ENCODE data around the gene IL1RAPL2. TPM values are rescaled to one million over a fixed set of nuclear protein-coding genes. Genes with fewer than 3 reads are reported as not detected.

IL1RAPL2 gene
- total and polyA plus RNA-seq, 10 of the 15 experiments (the other 5 are each of a cell fraction or from before 2014, with no cell fraction given) = 0.19 TPM; not detected in 9

- TF ChIP-seq SMC3 (IDR thresholded peaks at IDR 0.05; ENCODE audit: borderline replicate concordance, low read length) (no peak), RFX5 (IDR thresholded peaks at IDR 0.05; ENCODE audit: low read depth, low read length) (no peak)
These were observed 858.7 kb downstream of the IL1RAPL2 start (continued) for GRCh38 chrX:105424729-105425128.

DNA sequence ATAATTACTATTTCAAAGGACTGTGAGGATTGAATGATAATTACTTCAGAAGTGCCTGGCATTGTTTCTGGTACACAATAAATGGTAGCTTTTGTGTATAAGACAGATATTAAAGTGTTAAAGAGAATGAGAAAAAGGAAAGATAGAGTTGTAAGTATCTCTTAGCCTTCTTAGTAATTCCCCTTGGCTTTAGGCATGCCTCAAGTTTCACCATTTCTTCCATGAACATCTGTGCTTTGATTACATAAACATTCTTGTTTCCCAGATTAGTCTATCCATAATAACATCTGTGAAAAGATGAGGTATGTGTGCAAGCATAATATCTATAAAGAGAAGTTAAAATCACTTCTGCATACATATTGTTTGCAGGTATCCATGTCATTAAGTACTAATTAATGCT lies 885.4 kb downstream of the IL1RAPL2 start:
- H3K4me3 ChIP-seq = no peak overlapping the region
- no peaks in the 10 kb centered on the region for H3K79me2 ChIP-seq (ENCODE audit: control insufficient read depth, insufficient read depth, low read length)
- no peak overlapping the region for H3K27ac ChIP-seq (ENCODE audit: control insufficient read depth, insufficient read depth)
- TF ChIP-seq MXI1 (IDR thresholded peaks at IDR 0.05; ENCODE audit: low read depth, low read length) = no peak
- no peak for TF ChIP-seq POLR2AphosphoS2 (IDR thresholded peaks at IDR 0.05; ENCODE audit: low read depth, low read length)
- TF ChIP-seq ZBTB4 (CRISPR knock-in tag; IDR thresholded peaks at IDR 0.05) = no peak
- TF ChIP-seq, protein P1, sequence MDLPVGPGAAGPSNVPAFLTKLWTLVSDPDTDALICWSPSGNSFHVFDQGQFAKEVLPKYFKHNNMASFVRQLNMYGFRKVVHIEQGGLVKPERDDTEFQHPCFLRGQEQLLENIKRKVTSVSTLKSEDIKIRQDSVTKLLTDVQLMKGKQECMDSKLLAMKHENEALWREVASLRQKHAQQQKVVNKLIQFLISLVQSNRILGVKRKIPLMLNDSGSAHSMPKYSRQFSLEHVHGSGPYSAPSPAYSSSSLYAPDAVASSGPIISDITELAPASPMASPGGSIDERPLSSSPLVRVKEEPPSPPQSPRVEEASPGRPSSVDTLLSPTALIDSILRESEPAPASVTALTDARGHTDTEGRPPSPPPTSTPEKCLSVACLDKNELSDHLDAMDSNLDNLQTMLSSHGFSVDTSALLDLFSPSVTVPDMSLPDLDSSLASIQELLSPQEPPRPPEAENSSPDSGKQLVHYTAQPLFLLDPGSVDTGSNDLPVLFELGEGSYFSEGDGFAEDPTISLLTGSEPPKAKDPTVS (IDR thresholded peaks at IDR 0.05; ENCODE audit: low read depth, low read length) = no peak
- TF ChIP-seq BACH1 (IDR thresholded peaks at IDR 0.05; ENCODE audit: borderline replicate concordance) = no peak
- TF ChIP-seq WRNIP1 (IDR thresholded peaks at IDR 0.05; ENCODE audit: borderline replicate concordance, low read depth, low read length) = no peak
- TF ChIP-seq NRF1 (conservative IDR thresholded peaks at IDR 0.05; ENCODE audit: low read depth, low read length) = no peak
- no peak for TF ChIP-seq KDM1A (IDR thresholded peaks at IDR 0.05; ENCODE audit: borderline replicate concordance)
- TF ChIP-seq POU2F2 (IDR thresholded peaks at IDR 0.05; ENCODE audit: borderline replicate concordance, low read depth, low read length) = no peak
- no peak for TF ChIP-seq ZNF384 (IDR thresholded peaks at IDR 0.05; ENCODE audit: borderline replicate concordance, low read depth, low read length)
- no peak for TF ChIP-seq RB1 (IDR thresholded peaks at IDR 0.05; ENCODE audit: borderline replicate concordance)
- no peak for TF ChIP-seq TAF1 (IDR thresholded peaks at IDR 0.05; ENCODE audit: borderline replicate concordance, low read depth, low read length)
- TF ChIP-seq ZNF207 (IDR thresholded peaks at IDR 0.05; ENCODE audit: borderline replicate concordance) = no peak
- no peak for TF ChIP-seq RAD21 (IDR thresholded peaks at IDR 0.05; ENCODE audit: insufficient read depth, low read depth, low read length)
- H4K20me1 ChIP-seq (ENCODE audit: control insufficient read depth, insufficient read depth) = no peaks in the 10 kb centered on the region
- RAD21 ChIA-PET (ENCODE audit: unreplicated experiment) = no interaction called here
- BruUV-seq (replicated peaks) = no TSS peak
- CTCF ChIA-PET = no interaction called here
- POLR2A ChIA-PET = no interaction called here
- H3K4me1 ChIP-seq (ENCODE audit: control insufficient read depth, insufficient read depth, low read length) = no peaks in the 10 kb centered on the region
- no peak for FAIRE-seq
- no peaks in the 10 kb centered on the region for H3K9me3 ChIP-seq (replicated peaks; ENCODE audit: control insufficient read depth, insufficient read depth, low read length)
- no peak overlapping the region for H3K4me2 ChIP-seq (ENCODE audit: control insufficient read depth, insufficient read depth)
- no peak overlapping the region for H2AFZ ChIP-seq (ENCODE audit: control insufficient read depth, low read depth, low read length)
- no peak overlapping the region for H3K9ac ChIP-seq (ENCODE audit: control insufficient read depth, insufficient read depth, low read length)
- DNase-seq (ENCODE audit: low read depth, low spot score) = no peak
- ATAC-seq = no peak
- intact Hi-C loops (cut with micrococcal nuclease; ENCODE audit: unreplicated experiment) = no loop called here
- SMC1A ChIA-PET (ENCODE audit: uncharacterized antibody, unreplicated experiment) = no interaction called here
- H3K36me3 ChIP-seq (ENCODE audit: control insufficient read depth in 2 of 2, insufficient read depth in 2 of 2, low read length in 1 of 2) = no peaks in the 10 kb centered on the region
- in situ Hi-C loops (cut with MboI) = no loop called here
- H3K27me3 ChIP-seq (replicated peaks in 1 of 2; ENCODE audit: control insufficient read depth in 2 of 2, insufficient read depth in 2 of 2, low read length in 1 of 2) = no peaks in the 10 kb centered on the region
